ENCODE results near the gene RNF152. TPM values are rescaled to one million over a fixed set of nuclear protein-coding genes. Genes with fewer than 3 reads are reported as not detected.

RNF152 gene
- total and polyA plus RNA-seq, 2 donors (not counting 3 experiments of a cell fraction or from before 2014, with no cell fraction given), result 20.8 to 27.5 TPM

DNA sequence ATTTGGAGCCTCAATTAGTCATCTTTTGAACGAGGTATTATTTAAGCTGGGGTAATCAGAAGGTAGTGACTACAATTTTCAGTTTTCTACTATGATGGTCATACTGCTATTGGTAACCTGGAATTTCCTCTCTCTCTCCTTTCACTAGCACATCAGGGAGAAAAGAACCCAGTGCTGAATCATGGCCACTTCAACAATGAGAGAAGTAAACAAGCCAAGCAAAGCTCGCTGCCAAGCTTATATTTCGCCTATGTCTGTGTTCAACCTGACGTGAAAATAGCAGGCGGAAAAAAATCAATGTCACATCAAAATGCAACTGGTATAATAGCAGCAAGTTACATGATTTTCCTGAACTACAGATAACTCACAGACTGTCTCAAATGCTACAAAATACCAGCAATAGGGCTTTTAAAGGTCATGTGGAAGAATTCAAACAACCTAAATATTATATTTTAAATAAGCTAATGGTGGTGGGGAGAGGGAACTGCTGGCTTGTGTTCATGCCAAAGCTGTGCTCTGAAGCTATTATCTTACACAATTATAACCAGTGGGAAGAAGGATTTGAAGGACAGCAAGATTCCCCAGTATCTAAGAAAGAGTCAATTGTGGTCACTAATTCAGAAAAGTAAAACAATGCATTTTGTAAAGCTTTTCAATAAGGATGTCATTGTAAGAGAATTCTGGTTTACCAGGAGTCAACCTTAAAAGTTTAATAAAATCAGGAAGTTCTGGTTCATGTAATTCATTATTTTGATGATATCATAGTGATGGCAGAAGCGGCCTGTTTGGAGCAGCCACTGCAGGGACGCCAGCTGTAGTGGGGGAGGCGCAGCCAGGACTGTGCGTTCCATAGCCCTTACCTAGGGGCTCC, 38.0 kb downstream of the RNF152 start:
- no peak overlapping the region for H3K4me3 ChIP-seq (replicated peaks in 1 of 3; ENCODE audit: insufficient read depth in 1 of 3, low read depth in 1 of 3, low read length in 3 of 3)
- no peak overlapping the region for H3K27ac ChIP-seq (ENCODE audit: insufficient read depth, low read depth, low read length)
- DNase-seq (ENCODE audit: low read depth, low spot score) (peak; percentile 56), FAIRE-seq (peak; percentile 62)
- H3K4me2 ChIP-seq (ENCODE audit: insufficient read depth, low read length), result no peak overlapping the region
- CTCF ChIA-PET, result interaction anchor here (0.8 to 1.1 kb wide), 5 partner anchors 11 to 82 kb away, joined by 3 read pairs; no protein-coding TSS in a partner anchor
- no peaks in the 10 kb centered on the region for H3K9me1 ChIP-seq (replicated peaks; ENCODE audit: control insufficient read depth, extremely low read depth, insufficient read depth, low read length)
- no peaks in the 10 kb centered on the region for H3K27me3 ChIP-seq (ENCODE audit: control insufficient read depth in 2 of 2, insufficient read depth in 2 of 2, low read length in 2 of 2)
- H3K36me3 ChIP-seq (ENCODE audit: control insufficient read depth in 2 of 2, extremely low read depth in 1 of 2, insufficient read depth in 2 of 2, low read length in 2 of 2), result no peaks in the 10 kb centered on the region
- H3K4me1 ChIP-seq (ENCODE audit: control insufficient read depth, extremely low read depth, insufficient read depth, low read length), result no peaks in the 10 kb centered on the region
- no peak overlapping the region for H3K9ac ChIP-seq (replicated peaks; ENCODE audit: extremely low read depth, insufficient read depth, low read length)
- H3K9me3 ChIP-seq (replicated peaks; ENCODE audit: control insufficient read depth, insufficient read depth, low read length), result no peaks in the 10 kb centered on the region
- no peaks in the 10 kb centered on the region for H4K20me1 ChIP-seq (replicated peaks; ENCODE audit: control insufficient read depth, extremely low read depth, insufficient read depth, low read length)
- TF ChIP-seq MYC (IDR thresholded peaks at IDR 0.05; ENCODE audit: low read depth, low read length) (no peak), EZH2 (IDR thresholded peaks at IDR 0.05; ENCODE audit: borderline replicate concordance, low read depth, low read length, severe bottlenecking) (no peak), CTCF (IDR thresholded peaks at IDR 0.05; ENCODE audit: extremely low read depth in 1 of 2, insufficient read depth in 1 of 2, low read depth in 1 of 2, low read length in 2 of 2) (no peak), GATA2 (IDR thresholded peaks at IDR 0.05; ENCODE audit: insufficient read depth, insufficient read length, low read depth, low read length) (no peak), FOS (IDR thresholded peaks at IDR 0.05; ENCODE audit: borderline replicate concordance, insufficient read depth, low read length) (no peak), POLR2A (IDR thresholded peaks at IDR 0.05; ENCODE audit: low read depth, low read length) (no peak), JUN (IDR thresholded peaks at IDR 0.05; ENCODE audit: borderline replicate concordance, insufficient read depth, insufficient read length, low read depth) (no peak)
- TF ChIP-seq, protein P1, sequence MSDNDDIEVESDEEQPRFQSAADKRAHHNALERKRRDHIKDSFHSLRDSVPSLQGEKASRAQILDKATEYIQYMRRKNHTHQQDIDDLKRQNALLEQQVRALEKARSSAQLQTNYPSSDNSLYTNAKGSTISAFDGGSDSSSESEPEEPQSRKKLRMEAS (IDR thresholded peaks at IDR 0.05; ENCODE audit: insufficient read depth, insufficient read length), result no peak
- H3K79me2 ChIP-seq (ENCODE audit: control insufficient read depth, insufficient read depth, low read length), result peaks cover 62% of the 10 kb centered on the region
- POLR2A ChIA-PET, result interaction anchor here (0.8 kb wide), 1 partner anchor 281 kb away, joined by 3 read pairs; no protein-coding TSS in a partner anchor
- BruUV-seq (replicated peaks), result no TSS peak
- dilution Hi-C loops (cut with MboI; ENCODE audit: extremely low pct_ligation_motif_present, low sequenced_read_pairs) (no loop called here), intact Hi-C loops (cut with micrococcal nuclease) (no loop called here)
- no peak overlapping the region for H2AFZ ChIP-seq (ENCODE audit: low read depth, low read length)
